Smooth muscle cell of the brain vasculature (primary cell): ENCODE results near the gene SLC44A5.
"Not testable (repeated sequence)": the region's sequence is repeated elsewhere in the genome, so short reads cannot be mapped to it uniquely, and the experiment has no call there.

Experiments
- DNase-seq: peaks from one replicate; pipeline ENCODE4 v3.0.0-alpha.2; 2012; ENCODE audit warnings: low read depth, low spot score

SLC44A5 gene

DNA sequence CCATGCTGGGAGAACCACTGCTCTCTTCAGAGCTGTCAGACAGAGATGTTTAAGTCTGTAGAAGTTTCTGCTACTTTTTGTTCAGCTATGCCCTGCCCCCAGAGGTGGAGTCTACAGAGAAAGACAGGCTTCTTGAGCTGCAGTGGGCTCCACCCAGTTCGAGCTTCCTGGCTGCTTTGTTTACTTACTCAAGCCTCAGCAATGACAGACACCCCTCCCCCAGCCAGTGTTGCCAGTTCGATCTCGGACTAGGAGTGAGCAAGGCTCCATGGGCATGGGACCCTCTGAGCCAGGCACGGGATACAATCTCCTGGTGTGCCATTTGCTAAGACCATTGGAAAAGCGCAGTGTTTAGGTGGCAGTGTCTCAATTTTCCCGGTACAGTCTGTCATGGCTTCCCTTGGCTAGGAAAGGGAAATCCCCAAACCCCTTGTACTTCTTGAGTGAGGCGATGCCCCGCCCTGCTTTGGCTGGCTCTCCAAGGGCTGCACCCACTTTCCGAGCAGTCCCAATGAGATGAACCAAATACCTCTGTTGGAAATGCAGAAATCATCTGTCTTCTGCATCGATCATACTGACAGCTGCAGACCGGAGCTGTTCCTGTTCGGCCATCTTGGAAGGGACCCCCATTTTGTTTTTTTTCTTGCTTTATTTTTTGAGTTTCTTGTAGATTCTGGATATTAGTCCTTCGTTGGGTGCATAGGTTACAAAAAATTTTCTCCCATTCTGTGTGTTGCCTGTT, 429.5 kb downstream of the SLC44A5 start:
- not testable (repeated sequence) for DNase-seq

DNA sequence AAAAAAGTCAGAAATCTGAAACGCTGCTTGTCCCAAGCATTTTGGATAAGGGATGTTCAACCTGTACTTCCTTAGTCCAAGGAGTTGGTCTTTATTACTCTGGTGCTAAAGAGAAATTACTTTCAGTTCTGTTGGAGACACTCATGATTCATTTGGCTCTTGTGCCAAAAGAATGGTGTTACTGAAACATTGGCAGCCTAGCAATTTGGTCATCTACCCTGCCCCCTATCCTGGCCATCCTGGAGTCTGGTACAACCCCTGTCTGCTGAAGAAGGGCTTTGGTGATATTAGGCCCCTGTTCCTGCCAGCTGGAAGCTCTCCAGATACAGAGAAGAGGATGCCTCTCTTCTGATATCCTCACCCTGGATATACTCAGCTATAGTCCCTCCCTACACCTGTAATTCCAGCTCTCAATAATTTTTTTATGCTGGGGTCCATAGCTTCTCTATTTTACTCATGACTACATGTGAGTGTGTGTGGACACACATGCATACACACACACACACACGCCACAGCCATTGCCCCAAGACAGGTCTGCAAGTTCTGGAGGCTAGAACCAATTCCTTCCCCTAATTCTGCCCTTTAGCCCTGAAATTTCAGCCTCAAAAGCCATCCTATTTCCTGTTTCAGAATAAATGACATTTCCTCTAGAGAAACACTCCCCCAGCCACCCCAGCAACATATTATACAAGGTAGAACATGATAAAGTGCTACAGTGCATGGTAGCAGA, 436.7 kb downstream of the SLC44A5 start:
- DNase-seq, result no peak

DNA sequence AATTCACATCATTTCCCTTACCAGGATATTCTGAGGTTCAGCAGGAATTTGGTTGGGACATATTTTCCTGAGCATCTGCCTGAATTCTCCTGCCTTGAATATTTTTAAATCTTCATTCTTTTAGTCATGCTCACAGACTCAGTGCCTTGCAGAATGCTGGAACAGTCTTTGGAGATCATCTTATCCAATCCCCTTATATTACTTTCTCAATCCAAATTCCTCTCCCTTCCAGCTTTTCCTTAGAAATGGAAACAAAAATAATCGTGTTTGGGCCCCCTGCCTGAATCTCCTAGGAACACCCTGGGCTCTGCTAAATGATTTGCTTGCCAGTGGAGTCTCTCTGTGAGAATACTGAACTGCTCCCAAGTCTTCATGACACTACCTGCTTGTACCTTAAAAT, 438.4 kb downstream of the SLC44A5 start:
- no peak for DNase-seq

DNA sequence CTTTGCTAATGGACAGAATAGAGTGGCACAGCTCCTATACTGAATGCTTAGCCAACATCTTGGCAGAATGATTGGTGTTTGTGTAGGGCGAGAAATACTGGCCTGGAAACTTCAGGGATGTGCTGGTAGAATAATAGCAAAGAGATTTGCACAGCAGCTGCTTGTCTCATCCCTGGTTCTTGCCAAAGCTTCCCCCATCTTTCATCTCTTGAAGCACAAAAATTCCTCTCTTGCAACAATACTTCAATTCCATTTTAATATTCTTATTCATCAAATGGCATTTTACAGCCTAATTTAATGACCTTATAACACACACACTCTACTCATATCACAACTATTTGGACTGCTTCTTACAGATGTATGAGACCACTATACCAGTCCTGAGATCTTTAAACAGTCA, 439.0 kb downstream of the SLC44A5 start:
- no peak for DNase-seq

DNA sequence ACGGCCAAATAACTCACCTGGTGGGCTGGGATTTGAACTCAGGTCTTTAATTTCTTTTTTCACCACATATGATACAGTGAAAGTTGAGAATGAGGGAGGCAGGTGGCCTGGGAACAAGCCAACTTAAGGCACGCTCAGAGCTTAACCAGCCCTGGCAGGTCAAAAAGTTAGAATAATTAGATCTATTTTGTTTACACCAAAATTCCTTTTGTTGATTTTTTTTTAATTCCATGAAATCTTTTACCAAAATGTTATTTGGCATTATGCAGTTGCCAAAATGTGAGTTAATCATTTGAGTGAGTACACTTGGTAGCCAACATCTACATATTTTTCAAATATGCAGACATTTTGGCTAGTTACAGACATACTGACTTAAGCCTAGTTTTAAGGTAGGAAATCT, 439.9 kb downstream of the SLC44A5 start:
- no peak for DNase-seq

DNA sequence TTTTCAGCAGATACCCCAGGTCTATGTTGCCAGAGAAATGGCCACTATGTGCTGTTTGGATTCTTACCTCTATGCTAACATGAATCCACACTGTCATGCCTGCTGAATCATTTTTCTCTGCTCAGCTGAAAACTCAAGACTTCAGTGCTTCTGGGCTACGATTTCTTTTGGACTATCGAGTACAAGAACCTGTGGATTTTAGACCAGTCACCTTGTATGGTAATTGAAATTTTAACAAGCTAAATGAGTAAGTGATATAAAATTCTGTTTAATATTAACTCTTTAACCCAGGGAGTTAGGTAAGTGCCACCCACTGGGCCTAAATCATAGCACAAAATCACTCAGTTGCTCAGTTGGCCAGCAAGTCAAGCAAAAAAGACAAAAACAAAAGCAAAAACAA, 440.9 kb downstream of the SLC44A5 start:
- DNase-seq, result no peak

DNA sequence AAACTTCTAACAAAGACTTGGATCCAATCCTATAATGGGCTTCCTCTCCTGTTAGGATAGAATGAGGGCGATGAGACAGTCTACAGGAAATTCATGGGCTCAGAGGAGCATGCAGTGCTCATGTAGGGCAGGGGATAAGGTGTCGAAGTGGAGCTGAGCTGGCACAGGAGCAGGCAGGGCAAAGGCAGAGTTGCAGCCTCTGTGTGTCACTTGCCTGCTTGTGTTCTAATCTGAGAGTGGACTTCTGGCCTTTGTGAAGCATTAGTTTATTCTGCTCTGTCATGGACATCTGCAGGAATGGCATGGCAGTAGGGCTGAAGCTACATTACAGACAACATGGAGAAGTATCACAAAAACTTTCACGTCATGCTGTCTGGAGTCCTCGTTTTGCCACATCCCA, 444.1 kb downstream of the SLC44A5 start:
- no peak for DNase-seq

DNA sequence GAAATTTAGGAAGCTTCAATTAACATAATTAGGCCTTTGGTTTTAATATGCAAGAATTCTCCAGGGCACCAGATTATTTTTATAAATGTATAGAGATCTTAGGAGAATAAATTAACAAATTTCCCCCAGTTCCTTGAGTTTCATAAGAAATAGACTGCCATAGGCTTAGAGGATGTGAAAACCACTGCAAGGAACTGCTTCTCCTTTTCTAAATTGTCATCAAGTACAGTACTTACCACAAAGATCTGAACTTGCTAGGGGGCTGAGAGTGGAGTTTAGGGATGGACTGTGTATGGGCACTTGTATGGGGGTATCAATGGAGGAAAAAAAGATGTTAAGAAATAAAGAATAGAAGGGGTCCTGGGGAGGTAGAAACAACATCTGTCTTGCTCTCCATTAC, 445.6 kb downstream of the SLC44A5 start:
- no peak for DNase-seq

DNA sequence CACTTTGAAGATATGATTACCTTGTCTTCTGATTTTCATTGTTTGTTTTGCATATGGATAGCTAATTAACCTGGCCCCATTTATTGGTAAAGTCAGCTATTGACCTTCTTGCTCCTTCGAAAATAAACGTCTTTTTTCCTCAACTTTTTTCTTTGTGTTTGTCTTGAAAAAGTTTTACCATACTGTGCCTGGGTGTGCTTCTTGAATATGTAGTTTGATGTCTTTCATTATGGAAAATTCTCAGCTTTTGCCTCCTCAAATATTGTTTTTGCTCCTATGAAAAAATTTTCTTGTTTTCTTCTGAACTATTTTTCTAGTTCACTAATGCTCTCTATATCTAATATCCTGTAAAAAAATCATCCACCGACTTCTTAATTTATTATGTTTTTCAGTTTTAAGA, 451.8 kb downstream of the SLC44A5 start:
- DNase-seq, result no peak
